Measurements from ENCODE around the gene WSCD2.

- TF ChIP-seq CTCF (conservative IDR thresholded peaks at IDR 0.05), result no peak
- no peak for TF ChIP-seq ZFX (IDR thresholded peaks at IDR 0.05)
These were observed 139.3 kb downstream of the WSCD2 start for GRCh38 chr12:108268397-108268796.

All from C4-2B (cell line).